Hepatocyte (in vitro differentiated cells): ENCODE data around the gene TMCC3.

Source experiments
- CTCF ChIP-seq: fragments of 200-600 bp; sonication (generic); IDR thresholded peaks from 2 replicates; pipeline ENCODE4 v1.5.1; 2016; ENCODE audit warnings: antibody characterized with exemption, mild to moderate bottlenecking; ENCODE audit not compliant: poor library complexity
- EZH2 ChIP-seq: fragments of 200-600 bp; sonication (generic); IDR thresholded peaks from 2 replicates; pipeline ENCODE4 v1.6.1; 2016; ENCODE audit warnings: antibody characterized with exemption, mild to moderate bottlenecking, borderline replicate concordance

- TF ChIP-seq CTCF (no peak), EZH2 (no peak)
These were observed 88.4 kb downstream of the TMCC3 start for GRCh38 chr12:94561943-94562411.
